ENCODE results near the gene EPC2.

The EPC2 gene

DNA sequence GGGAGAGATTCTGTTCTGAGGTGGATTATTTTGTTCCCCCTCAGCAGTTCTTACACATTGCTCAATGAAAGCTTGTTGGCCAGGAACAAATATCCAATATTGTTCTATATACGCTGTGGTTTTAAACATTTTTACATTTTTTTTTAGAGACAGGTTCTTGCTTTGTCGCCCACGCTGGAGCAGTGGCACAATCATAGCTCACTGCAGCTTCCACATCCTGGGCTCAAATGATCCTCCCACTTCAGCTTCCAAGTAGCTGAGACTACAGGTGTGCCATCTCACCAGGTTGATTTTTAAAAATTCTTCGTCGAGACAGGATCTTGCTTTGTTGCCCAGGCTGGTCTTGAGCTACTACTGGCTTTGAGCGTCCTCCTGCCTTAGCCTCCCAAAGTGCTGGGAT, 171.6 kb downstream of the EPC2 start:
- no peak for DNase-seq

DNA sequence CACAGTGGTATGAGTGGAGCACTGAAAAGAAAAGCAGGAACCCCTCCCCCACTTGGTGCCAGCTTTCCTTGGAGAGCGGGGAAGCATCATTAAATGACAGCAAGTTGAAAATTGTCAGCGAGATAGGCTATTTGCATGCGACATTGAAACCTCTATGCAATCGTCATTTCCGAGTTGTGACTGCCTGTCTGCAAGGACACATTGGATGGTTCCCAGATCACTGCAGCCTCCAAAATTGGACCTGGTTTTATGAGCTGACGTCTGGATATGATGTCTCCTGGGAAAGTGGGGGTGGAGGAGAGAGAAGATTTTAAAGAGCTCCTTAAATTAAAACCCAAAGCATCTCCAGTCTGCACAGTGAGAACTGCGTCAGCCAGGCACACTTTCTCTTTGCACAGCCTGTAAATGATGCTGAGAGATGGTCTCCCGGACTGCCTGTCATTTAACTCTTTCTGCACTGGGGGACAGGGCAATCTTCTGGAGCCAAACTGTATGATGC, 172.7 kb downstream of the EPC2 start:
- DNase-seq = no peak

GRCh38 chr2:148819019-148819585, 174.6 kb downstream of the EPC2 start:
- DNase-seq = no peak

DNA sequence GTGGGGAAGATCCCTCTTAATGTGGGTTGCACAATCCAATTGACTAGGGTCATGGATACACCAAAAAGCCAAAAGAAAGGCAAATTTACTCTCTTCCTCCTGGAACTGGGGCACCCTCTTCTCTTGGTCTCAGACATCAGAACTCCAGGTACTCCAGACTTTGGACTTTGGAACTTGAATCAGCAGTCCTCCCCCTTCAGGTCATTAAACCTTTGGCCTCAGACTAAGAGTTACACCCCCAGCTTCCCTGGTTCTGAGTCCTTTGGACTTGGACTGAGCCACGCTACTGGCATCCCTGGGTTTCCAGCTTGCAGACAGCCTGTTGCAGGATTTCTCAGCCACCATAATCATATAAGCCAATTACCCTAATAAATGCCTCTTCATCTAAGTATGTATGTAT, 179.6 kb downstream of the EPC2 start:
- DNase-seq = no peak

- no peak for DNase-seq
These were observed 182.2 kb downstream of the EPC2 start for GRCh38 chr2:148826791-148827190.

DNA sequence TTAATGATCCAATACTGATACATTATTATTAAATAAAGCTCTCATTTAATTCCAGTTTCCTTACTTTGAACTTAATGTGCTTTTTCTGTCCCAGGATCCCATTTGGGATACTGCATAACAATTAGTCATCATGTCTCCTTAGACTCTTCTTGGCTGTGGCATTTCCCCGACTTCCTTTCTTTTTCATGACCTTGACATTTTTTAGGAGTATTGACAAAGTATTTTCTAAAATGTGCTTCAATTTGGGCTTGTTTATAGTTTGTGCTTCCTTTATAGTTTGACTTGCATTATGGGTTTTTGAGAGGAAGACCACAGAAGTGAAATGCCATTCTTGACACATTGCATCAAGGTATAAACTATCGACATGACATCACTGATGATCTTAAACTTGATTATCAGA, 184.4 kb downstream of the EPC2 start:
- DNase-seq = no peak

DNA sequence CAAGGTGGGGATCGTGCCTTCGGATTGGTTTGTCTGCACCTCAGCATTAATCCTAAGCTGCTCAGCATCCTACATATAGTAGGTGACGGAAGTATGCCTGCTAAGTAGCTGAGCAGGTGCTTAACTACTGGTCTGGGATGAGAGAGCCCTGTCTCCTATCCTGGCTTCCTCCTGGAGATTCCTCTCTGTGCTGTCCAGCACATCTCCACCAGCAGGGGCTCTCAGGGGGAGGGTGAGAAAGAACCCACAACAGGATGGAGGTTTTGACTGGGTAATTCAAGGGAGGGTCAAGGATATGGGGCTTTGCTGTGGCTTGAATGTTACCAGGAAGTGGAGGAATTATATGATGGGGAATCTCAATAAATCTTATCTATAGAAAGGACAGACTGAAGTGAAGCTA, 185.1 kb downstream of the EPC2 start:
- DNase-seq = no peak

GRCh38 chr2:148832637-148833036, 188.1 kb downstream of the EPC2 start:
- no peak for DNase-seq
